SKM-1 treated with dmso at 0.1 percent for 144 hours (cell line): Measurements from ENCODE around the gene CD9.

Experiments
- DNase-seq: peaks from one replicate; lab custom pipeline; 2025; ENCODE audit not compliant: unreplicated experiment; lab: John Stamatoyannopoulos, UW

Gene CD9

GRCh38 chr12:6216581-6216980 lies 16.4 kb downstream of the CD9 start:
- DNase-seq, result no peak

- DNase-seq, result no peak
These were observed 18.2 kb downstream of the CD9 start for GRCh38 chr12:6218347-6218925.

GRCh38 chr12:6219980-6220379 lies 19.8 kb downstream of the CD9 start:
- no peak for DNase-seq

- no peak for DNase-seq
These were observed 20.9 kb downstream of the CD9 start for GRCh38 chr12:6221146-6221545.

- DNase-seq, result no peak
These were observed 22.0 kb downstream of the CD9 start for GRCh38 chr12:6222078-6222654.

DNA sequence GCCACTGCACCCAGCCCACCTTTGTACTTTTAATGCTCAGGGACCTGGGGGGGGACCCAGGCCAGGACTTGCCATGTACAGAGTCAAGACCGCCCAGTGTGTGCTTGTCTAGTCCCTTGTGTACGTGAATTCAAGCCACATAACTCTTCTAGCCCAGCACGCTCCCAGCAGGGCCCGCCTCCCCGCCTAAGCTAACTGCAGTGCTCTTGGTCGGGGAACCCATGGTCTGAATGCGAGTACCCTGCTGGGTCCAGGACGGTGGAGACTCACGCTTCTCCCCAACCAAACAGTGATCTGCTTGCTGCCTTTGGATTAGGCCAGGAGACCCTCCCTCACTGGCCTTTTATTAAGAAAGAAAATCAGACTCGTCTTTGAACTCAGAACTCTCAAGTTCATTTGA lies 23.3 kb downstream of the CD9 start:
- DNase-seq, result no peak

DNA sequence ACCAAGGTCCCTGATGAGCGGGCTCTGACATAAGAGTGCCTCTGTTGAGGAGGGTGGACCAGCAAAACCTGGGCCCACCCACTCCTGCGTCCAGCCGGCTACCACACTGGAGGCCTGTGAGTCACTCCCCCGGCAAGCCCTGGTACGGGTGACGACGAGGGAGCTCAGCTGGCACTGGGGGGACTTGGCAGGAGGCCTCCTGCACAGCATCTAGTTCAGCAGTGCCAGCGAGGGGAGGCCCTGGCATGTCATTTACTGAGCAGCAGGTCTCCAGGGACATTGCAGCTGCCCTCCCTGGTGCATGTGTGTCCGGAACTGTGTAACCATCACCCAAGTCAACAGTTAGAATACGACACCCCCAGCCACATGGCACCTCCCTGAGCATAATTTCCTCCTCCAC lies 24.4 kb downstream of the CD9 start:
- no peak for DNase-seq

DNA sequence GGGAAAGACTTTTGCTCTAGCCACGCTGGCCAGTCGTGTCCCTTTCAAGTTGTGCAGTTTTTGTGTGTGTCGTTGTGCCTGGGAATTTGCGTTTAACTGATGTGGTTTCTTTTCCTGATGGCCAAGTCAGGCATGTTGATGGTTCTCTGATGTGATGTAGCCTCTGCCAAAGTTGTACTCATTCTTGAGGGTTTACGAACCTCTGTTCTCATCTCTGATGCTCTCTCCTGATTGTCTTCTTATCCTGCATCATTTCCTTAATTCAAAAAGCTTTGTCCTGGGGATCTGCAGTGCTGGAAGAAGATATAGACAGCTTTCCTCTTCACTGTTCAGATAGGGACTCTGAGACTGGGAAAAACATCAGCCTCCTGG lies 25.4 kb downstream of the CD9 start:
- no peak for DNase-seq

GRCh38 chr12:6226002-6226678 lies 25.9 kb downstream of the CD9 start:
- DNase-seq, result no peak

DNA sequence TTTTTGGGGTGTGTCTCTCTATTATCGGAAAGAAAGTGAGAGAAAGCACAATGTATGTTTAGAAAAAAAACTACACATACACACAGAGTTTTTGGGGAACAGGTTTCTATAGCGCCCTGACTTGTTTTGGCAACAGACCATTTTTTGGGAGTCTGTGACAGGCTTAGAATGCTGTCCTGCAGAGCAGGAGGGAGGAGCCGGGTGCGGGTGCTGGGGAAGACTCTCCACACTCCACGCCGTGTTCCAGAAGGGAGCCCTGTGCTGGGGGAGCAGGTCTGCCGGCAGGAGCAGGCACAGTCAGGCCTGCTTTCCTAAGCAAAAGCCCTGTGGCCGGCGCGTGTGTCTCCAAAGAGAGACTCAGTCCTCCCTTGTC lies 26.5 kb downstream of the CD9 start:
- DNase-seq, result no peak

DNA sequence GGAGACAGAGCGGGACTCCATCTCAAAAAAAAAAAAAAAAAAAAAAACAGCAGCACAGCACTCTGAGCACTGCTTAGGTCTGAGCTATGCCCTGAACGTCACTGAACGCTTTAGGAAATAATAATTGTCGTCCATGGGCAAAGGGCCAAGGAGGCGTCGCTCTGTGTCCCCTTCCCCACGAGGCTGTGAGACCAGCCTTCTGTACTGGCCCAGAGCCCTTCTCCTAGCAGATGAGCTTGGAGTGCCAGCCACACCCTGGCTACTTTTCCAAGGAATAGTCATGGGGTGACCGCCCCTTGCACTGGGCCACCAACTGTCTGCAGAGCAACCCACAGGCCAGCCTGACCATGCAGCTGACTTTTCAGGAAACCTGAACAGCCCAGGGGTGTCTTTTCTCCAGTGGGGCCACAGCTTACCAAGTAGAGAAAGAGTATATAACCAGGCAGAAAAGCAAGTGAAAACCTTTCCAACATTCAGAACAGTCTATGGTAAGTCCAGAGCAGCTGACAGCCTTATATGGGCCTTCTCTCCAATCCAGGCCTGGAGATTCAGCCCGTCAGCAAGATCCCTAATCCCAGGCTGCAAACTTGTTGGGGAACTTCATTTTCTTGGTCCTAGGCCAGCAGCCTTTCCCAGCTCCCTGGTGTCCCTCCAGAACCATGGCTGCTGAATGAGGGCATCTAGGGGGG lies 28.5 kb downstream of the CD9 start:
- no peak for DNase-seq

DNA sequence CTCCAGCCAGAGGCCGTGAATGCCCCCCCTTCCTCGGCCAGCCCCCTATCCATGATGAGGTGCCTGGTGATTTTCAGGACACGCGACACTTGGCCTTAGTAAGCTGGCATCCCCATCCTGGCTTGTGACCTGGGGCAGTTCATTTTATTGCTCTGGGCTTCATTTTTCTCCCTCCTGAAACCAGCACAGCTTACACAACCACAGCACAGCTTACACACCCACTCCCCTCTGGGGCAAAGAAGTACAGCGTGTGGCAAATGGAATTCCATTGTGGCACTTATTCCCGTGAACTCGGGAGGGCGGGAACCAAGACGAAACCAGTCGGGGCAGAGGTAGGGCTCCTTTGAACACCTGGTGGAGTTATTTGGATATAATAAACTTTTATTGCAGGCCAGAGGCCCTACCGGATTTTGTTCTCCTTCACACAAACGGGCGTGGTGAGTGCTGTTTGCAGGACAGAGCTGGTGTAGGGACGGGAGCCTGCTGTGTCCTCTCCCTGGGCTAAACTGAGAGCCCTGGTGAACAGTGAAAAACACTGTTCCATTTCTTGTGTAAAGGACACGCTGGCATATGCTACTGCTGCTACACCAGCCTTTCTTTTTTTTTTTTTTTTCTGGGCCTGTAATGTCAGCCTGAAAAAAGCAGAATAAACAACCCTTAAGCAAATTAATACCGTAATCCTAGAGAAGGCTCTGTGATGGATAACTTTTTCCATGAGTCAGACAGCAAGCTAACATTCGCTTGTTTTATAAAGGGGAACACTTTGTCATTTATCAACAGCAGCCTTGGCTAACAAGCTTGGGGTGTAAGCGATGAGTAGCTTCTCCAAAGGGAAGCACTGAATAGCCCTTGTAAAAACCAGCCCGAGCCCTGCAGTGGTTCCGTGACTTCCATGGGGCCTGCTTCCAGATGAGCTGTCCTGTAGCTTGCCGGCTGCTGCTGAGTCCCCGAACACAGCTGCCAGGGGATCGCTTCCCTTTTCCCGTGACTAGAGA lies 29.3 kb downstream of the CD9 start:
- DNase-seq, result no peak

- peak; percentile 80 for DNase-seq
These were observed 30.3 kb downstream of the CD9 start for GRCh38 chr12:6230321-6231110.

GRCh38 chr12:6231359-6232268 lies 31.4 kb downstream of the CD9 start:
- DNase-seq, result no peak

DNA sequence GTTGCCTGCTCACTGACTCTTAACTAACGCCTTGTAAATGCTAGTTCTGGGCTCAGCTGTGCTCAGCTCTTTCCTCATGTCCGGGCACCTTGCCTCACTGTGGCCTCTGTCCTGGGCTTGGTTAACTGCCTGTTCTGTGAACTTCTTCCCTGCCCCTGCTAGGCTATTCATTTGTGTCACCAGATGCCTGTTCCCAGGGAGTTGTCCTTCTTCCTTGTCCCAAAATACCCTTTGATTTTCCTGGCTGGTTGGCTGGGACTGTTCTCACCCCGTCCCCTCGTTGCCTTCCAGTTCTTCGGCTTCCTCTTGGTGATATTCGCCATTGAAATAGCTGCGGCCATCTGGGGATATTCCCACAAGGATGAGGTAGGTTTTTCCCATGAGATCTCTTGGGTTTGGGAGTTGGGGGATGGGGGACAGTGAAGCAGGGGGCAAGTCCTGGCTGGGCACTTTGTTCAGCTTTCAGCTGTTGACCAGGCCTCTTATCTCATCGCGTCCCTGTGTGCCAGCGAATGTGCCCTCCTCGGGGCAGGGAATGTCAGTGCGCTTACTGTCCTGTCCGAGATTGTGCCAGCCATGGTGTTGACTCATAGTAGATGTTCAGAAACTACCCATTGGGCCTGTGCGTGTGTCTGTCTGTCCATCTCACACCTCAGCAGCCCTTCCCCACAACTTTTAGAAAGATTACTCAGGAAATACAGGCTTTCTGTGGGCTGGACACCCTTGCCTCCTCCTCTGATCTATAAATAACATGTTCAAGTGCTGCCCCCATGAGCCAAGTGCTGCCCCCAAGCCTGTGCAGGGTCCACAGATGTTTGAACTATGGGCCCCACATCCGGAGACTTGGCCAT lies 33.1 kb downstream of the CD9 start:
- DNase-seq, result no peak

GRCh38 chr12:6234214-6234613 lies 34.0 kb downstream of the CD9 start:
- DNase-seq, result no peak

DNA sequence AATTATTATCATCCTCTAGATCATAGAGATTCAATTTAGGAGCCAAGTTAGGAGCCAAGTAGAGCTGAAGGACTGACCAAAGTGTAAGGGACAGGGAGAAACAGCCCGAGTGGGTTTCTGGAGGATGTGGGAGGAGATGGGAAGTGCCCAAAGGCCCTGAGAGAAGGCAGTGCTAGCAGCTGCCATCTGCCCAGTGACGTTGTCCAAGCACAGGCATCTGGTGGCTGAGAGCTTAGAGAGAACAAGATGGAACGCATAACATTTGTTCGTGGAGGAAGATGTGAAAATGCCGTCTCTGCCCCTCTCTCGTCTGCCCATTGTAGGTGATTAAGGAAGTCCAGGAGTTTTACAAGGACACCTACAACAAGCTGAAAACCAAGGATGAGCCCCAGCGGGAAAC lies 34.7 kb downstream of the CD9 start:
- no peak for DNase-seq

GRCh38 chr12:6235499-6235898 lies 35.3 kb downstream of the CD9 start:
- DNase-seq, result no peak
